NCI-H2227 (cell line): ENCODE data around the gene ABCG4.
A peak's percentile ranks its signal among the peaks of the same experiment; 100 is the strongest.

ENCODE experiments used
- DNase-seq: peaks from one replicate; lab custom pipeline; 2025; ENCODE audit not compliant: unreplicated experiment; lab: John Stamatoyannopoulos, UW

Gene ABCG4

GRCh38 chr11:119205080-119205479 lies 56.2 kb downstream of the ABCG4 start:
- no peak for DNase-seq

GRCh38 chr11:119205574-119206510 lies 57.0 kb downstream of the ABCG4 start, which contains the start of gene CBL:
TSS of gene CBL (plus strand) at chr11:119206339. CDS start at chr11:119206418, 79 bp downstream.
- DNase-seq, result peak; percentile 93

- peak; percentile 37 for DNase-seq
Measured at GRCh38 chr11:119206511-119207414, 57.9 kb downstream of the ABCG4 start.

- DNase-seq, result no peak
Measured at GRCh38 chr11:119207415-119207960, 58.6 kb downstream of the ABCG4 start.

GRCh38 chr11:119209186-119209585 lies 60.3 kb downstream of the ABCG4 start:
- no peak for DNase-seq

GRCh38 chr11:119210050-119210449 lies 61.2 kb downstream of the ABCG4 start:
- DNase-seq, result no peak
